Activated naive CD4-positive, alpha-beta T cell treated with anti-CD3 and anti-CD28 coated beads, Interleukin-2, amount 50 U/mL, for 24 hours (primary cell): ENCODE data around the gene NSD2.

Source experiments
- H3K27ac Mint-ChIP-seq: one replicate; pipeline ENCODE4 v1.8.0; 2021; ENCODE audit warnings: mild to moderate bottlenecking, mixed read lengths
- H3K27me3 Mint-ChIP-seq: one replicate; pipeline ENCODE4 v1.8.0; 2021; ENCODE audit warnings: mixed read lengths
- H3K36me3 Mint-ChIP-seq: one replicate; pipeline ENCODE4 v1.8.0; 2021; ENCODE audit warnings: mixed read lengths
- H3K4me1 Mint-ChIP-seq: one replicate; pipeline ENCODE4 v1.8.0; 2021; ENCODE audit warnings: mixed read lengths
- H3K4me3 Mint-ChIP-seq: one replicate; pipeline ENCODE4 v1.8.0; 2021; ENCODE audit warnings: mild to moderate bottlenecking, mixed read lengths
- H3K9me3 Mint-ChIP-seq: one replicate; pipeline ENCODE4 v1.8.0; 2021; ENCODE audit warnings: mixed read lengths

The NSD2 gene

GRCh38 chr4:1855333-1856070 is 15.7 kb upstream of the NSD2 start:
- Mint-ChIP-seq H3K9me3 (no peaks in the 10 kb centered on the region), H3K4me1 (peaks cover 41% of the 10 kb centered on the region), H3K27me3 (no peaks in the 10 kb centered on the region), H3K36me3 (peaks cover 5% of the 10 kb centered on the region), H3K4me3 (peak overlapping the region; percentile 88), H3K27ac (peak overlapping the region; percentile 82)

GRCh38 chr4:1856071-1856942 is 14.9 kb upstream of the NSD2 start, which contains the start of gene LETM1:
Gene LETM1, minus strand, starts transcription at chr4:1856156. Its CDS starts 206 bp downstream, at chr4:1855950.
- peak within 1 kb of the TSS; percentile 82 for H3K27ac Mint-ChIP-seq

DNA sequence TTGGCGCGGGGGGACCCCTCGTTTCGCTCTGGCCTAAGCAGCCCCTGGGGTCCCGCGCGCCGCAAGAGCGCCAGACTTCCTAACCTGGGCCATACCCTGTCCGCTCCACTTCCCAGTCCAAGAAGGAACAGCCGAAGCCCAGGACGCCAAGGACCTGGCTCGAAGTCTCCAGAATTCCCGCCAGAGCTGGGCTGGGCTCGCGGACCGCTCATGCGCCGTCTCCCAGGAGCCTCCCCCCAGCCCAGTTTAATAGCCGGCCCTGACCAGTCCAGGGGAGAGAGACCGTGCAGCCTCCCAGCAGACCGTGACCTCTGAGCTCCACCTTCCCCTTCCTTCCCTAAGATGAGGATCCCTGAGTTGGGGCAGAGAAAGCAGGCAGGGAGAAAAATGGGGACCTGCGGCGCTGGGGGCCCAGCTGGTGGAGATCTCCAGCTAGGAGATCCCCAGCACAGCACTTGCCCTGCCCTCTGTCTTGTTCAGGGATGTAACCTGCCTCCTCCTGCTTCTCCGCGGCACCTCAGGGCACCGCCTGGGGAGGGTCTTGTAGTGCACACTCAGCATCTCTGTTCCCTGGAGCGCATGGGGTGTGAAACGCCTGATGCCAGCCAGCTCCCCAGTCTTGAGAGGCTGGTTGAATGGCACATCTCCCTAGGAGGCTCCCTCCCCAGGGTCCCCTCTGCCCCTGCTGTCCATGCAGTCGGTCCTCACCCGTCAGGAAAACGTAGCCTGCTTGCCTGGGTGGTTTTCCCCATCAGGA is 14.1 kb upstream of the NSD2 start:
- Mint-ChIP-seq H3K36me3 (peaks cover 5% of the 10 kb centered on the region), H3K4me1 (peaks cover 34% of the 10 kb centered on the region), H3K4me3 (peak overlapping the region; percentile 85), H3K9me3 (no peaks in the 10 kb centered on the region), H3K27me3 (no peaks in the 10 kb centered on the region), H3K27ac (peak overlapping the region; percentile 62)

More at GRCh38 chr4:1856071-1856942, 14.9 kb upstream of the NSD2 start, which contains the start of gene LETM1:
- Mint-ChIP-seq H3K9me3 (no peaks in the 10 kb centered on the region), H3K4me3 (peak within 1 kb of the TSS; percentile 88), H3K27me3 (no peaks in the 10 kb centered on the region), H3K36me3 (peaks cover 5% of the 10 kb centered on the region), H3K4me1 (peaks cover 36% of the 10 kb centered on the region)

DNA sequence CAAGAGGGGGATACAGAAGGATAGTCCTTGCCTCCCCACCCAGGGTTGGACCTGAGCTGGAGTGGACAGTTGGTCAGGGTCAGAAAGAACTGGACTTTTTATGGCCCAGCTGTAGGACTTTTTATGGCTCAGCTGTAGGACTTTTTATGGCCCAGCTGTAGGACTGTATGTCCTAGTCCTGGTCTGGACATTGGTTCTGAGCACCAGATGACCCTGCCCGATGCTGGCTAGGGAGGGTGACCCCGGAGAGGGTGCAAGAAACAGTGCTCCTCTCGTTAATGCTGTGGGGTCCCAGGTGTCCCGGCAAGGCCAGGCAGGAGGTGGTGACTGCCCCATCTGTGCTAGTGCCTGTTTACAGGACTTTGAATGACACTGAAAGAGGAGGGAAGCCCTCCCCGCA is 13.3 kb upstream of the NSD2 start:
- H3K27ac Mint-ChIP-seq, result no peak overlapping the region
- H3K4me1 Mint-ChIP-seq, result peaks cover 31% of the 10 kb centered on the region
- H3K27me3 Mint-ChIP-seq, result no peaks in the 10 kb centered on the region
- no peaks in the 10 kb centered on the region for H3K9me3 Mint-ChIP-seq
- peaks cover 2% of the 10 kb centered on the region for H3K36me3 Mint-ChIP-seq
- no peak overlapping the region for H3K4me3 Mint-ChIP-seq

DNA sequence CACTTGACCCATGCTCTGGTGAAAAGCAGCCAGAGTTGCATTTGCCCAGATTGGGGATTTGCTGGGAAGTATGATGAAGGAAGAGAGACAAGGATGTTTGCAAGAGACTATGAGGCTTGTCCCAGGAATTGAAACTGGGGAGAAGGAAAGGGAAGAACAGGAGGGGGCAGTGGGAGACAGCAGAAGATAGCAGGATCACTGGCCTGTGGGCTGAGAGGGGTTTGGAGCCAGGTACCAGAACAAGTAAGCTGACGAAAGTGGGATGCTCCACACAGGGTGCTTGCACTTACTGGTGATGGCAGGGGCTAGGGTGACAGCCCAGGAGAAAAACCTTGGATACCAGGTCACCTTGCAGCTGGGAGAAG is 11.8 kb upstream of the NSD2 start:
- Mint-ChIP-seq H3K27ac (no peak overlapping the region), H3K36me3 (no peaks in the 10 kb centered on the region), H3K9me3 (no peaks in the 10 kb centered on the region), H3K4me3 (peak overlapping the region; percentile 9), H3K27me3 (no peaks in the 10 kb centered on the region), H3K4me1 (peaks cover 30% of the 10 kb centered on the region)

- peak overlapping the region; percentile 74 for H3K27ac Mint-ChIP-seq
- peak overlapping the region; percentile 82 for H3K4me3 Mint-ChIP-seq
These were observed 8.9 kb upstream of the NSD2 start for GRCh38 chr4:1862055-1862911.

DNA sequence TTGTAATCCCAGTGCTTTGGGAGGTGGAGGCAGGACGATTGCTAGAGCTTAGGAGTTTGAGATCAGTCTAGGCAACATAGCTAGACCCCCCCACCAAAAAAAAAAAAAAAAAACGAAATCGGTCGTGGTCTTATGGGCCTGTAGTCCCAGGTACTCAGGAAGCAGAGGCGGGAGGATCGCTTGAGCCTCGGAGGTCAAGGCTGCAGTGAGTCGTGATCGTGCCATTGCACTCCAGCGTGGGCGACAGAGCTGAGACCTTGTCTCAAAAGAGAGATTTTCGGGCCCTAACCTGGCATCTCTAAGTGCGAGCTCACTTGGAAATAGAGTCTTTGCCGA is 8.3 kb upstream of the NSD2 start:
- Mint-ChIP-seq H3K27ac (peak overlapping the region; percentile 74), H3K4me3 (peak overlapping the region; percentile 59), H3K27me3 (no peaks in the 10 kb centered on the region), H3K9me3 (no peaks in the 10 kb centered on the region), H3K36me3 (no peaks in the 10 kb centered on the region), H3K4me1 (peaks cover 19% of the 10 kb centered on the region)

More at GRCh38 chr4:1862055-1862911, 8.9 kb upstream of the NSD2 start:
- H3K27me3 Mint-ChIP-seq, result no peaks in the 10 kb centered on the region
- peaks cover 23% of the 10 kb centered on the region for H3K4me1 Mint-ChIP-seq
- no peaks in the 10 kb centered on the region for H3K9me3 Mint-ChIP-seq
- H3K36me3 Mint-ChIP-seq, result no peaks in the 10 kb centered on the region

DNA sequence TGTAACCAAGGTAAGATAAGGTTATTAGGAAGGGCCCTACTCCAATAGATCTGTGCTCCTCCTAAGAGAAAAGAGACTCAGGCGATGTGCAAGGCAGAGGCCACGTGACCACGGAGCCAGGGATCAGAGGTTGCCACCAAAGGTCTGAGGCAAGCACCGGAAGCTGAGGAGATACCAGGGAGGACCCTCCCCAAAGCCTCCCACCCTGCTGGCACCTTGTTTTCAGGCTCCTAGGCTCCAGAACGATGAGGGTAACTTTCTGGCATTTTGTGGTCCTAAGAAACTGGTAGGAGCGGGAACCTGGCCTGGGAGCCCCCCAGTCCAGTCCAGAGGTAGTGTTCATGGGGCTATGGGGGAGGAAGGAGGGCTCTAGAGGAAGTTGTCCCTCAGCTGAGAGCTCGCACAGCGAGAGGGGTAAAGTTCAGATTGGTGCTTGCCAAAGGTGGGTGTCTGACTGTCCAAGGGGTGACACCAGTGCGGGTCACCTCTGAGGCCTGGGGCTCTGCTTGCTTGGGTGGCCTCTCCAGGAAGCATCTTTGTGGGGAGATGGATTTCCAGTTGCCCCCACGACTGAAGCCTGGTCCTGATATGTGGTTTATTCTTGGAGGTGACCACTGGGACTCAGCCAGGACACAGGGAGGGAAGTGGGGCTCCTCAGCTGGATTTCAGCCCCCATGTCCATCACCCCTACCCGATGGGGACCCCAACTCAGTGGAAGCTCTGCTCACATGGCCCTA is 7.7 kb upstream of the NSD2 start:
- H3K36me3 Mint-ChIP-seq, result no peaks in the 10 kb centered on the region
- no peaks in the 10 kb centered on the region for H3K9me3 Mint-ChIP-seq
- H3K4me3 Mint-ChIP-seq, result no peak overlapping the region
- H3K4me1 Mint-ChIP-seq, result peaks cover 19% of the 10 kb centered on the region
- H3K27ac Mint-ChIP-seq, result no peak overlapping the region
- H3K27me3 Mint-ChIP-seq, result no peaks in the 10 kb centered on the region

DNA sequence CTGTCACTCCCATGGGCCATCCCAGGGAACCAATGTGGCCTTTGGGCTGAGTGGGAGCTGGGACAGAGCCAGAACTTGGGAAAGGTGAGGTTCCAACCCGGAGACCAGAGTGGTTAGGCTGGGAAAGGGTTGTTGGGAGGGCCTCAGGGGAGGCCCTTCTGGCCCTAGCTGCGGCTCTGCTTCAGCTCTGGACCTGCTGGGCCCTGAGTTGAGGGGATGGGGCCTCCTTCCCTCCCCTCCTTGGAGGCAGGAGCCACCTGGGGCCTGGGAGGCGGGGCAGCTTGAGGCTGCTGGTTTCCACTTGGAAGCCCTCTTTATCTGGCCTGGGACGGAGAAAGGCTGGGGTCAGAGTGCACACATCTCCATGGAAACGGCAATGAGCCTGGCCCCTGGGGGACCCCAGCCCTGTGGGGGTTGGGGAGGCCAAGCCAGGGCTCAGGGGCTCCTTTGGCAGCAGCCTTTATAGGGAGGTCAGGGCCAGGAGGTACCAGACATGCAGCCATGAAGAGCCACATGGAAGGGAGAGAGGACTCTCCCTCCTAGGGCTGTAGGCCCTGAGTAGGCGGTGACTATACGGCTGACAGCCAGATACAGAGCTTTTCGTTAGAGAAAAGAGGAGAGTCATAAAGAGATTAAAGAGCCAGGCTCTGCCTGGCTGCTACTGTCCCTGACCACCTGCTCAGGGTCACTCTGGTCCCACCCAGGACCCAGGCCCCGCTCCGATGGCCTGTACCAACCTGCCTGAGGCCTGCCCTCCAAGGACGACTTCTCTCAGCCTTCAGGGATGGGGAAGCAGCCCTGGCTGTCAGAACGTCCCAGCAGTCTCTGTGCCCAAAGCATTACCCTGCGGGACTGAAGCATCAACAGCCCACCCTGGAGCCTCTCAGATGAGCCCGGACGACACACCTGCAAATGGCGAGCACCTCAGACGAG is 6.9 kb upstream of the NSD2 start:
- H3K27me3 Mint-ChIP-seq, result no peaks in the 10 kb centered on the region
- no peak overlapping the region for H3K27ac Mint-ChIP-seq
- no peaks in the 10 kb centered on the region for H3K36me3 Mint-ChIP-seq
- H3K4me3 Mint-ChIP-seq, result no peak overlapping the region
- peaks cover 19% of the 10 kb centered on the region for H3K4me1 Mint-ChIP-seq
- no peaks in the 10 kb centered on the region for H3K9me3 Mint-ChIP-seq

GRCh38 chr4:1866189-1866661 is 5.0 kb upstream of the NSD2 start:
- Mint-ChIP-seq H3K27me3 (no peaks in the 10 kb centered on the region), H3K36me3 (no peaks in the 10 kb centered on the region), H3K9me3 (no peaks in the 10 kb centered on the region), H3K4me1 (peaks cover 26% of the 10 kb centered on the region), H3K27ac (no peak overlapping the region), H3K4me3 (no peak overlapping the region)

DNA sequence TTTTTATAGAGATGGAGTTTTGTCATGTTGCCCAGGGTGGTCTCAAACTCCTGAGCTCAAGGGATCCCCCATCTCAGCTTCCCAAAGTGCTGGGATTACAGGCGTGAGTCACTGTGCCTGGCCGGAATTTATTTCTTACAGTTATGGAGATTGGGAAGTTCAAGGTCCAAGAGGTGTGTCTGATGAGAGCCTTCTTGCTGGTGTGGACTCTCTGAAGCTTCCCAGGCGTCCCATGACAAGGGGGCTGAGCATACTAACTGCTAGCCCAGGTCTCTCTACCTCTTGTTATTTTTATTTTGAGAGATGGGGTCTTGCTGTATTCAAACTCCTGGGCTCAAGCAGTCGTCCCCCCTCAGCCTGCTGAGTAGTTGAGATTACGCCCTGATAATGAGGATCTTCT is 2.9 kb upstream of the NSD2 start:
- Mint-ChIP-seq H3K4me1 (peaks cover 22% of the 10 kb centered on the region), H3K36me3 (no peaks in the 10 kb centered on the region), H3K9me3 (no peaks in the 10 kb centered on the region), H3K27ac (no peak overlapping the region), H3K4me3 (no peak overlapping the region), H3K27me3 (no peaks in the 10 kb centered on the region)

DNA sequence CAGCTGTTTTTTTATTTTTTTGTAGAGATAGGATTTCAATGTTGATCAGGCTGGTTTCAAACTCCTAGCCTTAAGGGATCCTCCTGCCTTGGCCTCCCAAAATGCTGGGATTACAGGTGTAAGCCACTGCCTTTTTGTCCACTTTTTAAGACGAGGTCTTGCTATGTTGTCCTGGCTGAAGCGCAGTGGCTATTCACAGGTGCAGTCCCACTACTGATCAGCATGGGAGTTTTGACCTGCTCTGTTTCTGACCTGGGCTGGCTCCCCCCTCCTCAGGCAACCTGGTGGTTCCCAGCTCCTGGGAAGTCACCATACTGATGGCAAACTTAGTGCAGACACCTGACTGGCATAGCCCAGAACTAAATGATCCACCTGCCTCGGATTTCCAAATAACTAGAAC is 2.3 kb upstream of the NSD2 start:
- Mint-ChIP-seq H3K4me3 (no peak overlapping the region), H3K27ac (no peak overlapping the region), H3K4me1 (peaks cover 25% of the 10 kb centered on the region), H3K27me3 (no peaks in the 10 kb centered on the region), H3K36me3 (no peaks in the 10 kb centered on the region), H3K9me3 (no peaks in the 10 kb centered on the region)

DNA sequence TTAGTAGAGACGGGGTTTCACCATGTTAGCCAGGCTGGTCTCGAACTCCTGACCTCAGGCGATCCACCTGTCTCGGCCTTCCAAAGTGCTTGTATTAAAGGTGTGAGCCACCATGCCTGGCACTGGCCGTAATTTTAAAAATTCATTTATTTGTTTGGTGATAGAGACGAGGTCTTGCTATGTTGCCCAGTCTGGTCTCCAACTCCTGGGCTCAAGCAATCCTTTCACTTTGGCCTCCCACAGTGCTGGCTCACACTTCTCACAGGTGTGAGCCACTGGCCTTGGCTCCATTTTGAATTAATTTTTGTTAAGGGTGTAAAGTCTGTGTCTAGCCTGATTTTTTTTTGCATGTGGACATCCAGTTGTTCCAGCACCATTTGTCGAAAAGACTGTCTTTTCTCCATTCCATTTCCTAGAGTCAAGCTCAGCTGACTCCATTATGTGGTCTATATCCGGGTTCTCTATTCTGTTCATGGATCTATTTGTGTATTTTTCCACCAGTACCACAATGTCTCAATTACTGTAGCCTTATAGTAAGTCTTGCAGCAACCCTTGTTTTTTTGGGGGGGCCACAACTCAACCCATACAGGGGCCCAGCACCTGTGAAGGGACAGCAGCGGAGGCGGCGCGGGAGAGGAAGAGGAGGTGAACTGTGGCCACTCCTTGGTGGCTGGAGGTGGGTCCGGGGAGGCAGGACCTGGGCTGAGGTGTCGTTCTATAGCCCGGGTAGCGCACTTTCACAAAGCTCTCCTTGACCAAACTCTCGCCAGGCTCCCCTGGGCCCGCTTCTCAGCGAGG is 1.5 kb upstream of the NSD2 start:
- Mint-ChIP-seq H3K4me1 (peaks cover 33% of the 10 kb centered on the region), H3K9me3 (no peaks in the 10 kb centered on the region), H3K27me3 (no peaks in the 10 kb centered on the region), H3K36me3 (no peaks in the 10 kb centered on the region), H3K4me3 (peak overlapping the region; percentile 89), H3K27ac (peak overlapping the region; percentile 90)
